Sigmoid colon (tissue), 7 donors: ENCODE results near the gene DARS2. TPM values are rescaled to one million over a fixed set of nuclear protein-coding genes. Genes with fewer than 3 reads are reported as not detected.
A peak's percentile ranks its signal among the peaks of the same experiment; 100 is the strongest.

Source experiments
- DNase-seq: peaks from one replicate; pipeline ENCODE4 v3.0.0-alpha.2; 2019
- H3K27ac ChIP-seq, 4 donors: fragments of 200-600 bp; sonication (generic); one replicate each; pipeline ENCODE4 v1.5.1; 2016 to 2019; ENCODE audit warnings: mild to moderate bottlenecking in 1 of 4
- H3K27me3 ChIP-seq, 3 donors: fragments of 200-600 bp; sonication (generic); one replicate each; pipeline ENCODE4 v1.5.1; 2019; ENCODE audit warnings: mild to moderate bottlenecking in 1 of 3
- H3K36me3 ChIP-seq, 4 donors: fragments of 200-600 bp; sonication (generic); one replicate each; pipeline ENCODE4 v1.5.1; 2016 to 2019
- H3K4me1 ChIP-seq, 4 donors: fragments of 200-600 bp; sonication (generic); one replicate each; pipeline ENCODE4 v1.5.1; 2017 to 2019
- H3K4me3 ChIP-seq, 4 donors: fragments of 200-600 bp; sonication (generic); one replicate each; pipeline ENCODE4 v1.5.1; 2017 to 2019; ENCODE audit warnings: mild to moderate bottlenecking in 2 of 4, moderate library complexity in 1 of 4
- H3K9me3 ChIP-seq, 4 donors: fragments of 200-600 bp in 3 of 4; sonication (generic) in 3 of 4; one replicate each; pipeline versions ENCODE4 v1.5.1 to v1.6.1; 2013 to 2019
- EP300 ChIP-seq, 4 donors: sonication (generic); formaldehyde crosslinking; IDR thresholded peaks; one replicate each; pipeline ENCODE4 v1.6.1; 2017; ENCODE audit warnings: antibody characterized with exemption in 4 of 4
- POLR2A ChIP-seq, 2 donors: fragments of 450-650 bp; IDR thresholded peaks; one replicate each; pipeline ENCODE4 v1.6.1; 2016; ENCODE audit warnings: antibody characterized with exemption in 2 of 2, mild to moderate bottlenecking in 2 of 2, moderate library complexity in 2 of 2
- POLR2AphosphoS5 ChIP-seq, 4 donors: sonication (generic); formaldehyde crosslinking; IDR thresholded peaks; one replicate each; pipeline ENCODE4 v1.6.1; 2017; ENCODE audit warnings: antibody characterized with exemption in 4 of 4
- whole genome bisulfite sequencing, 2 donors: extraction: QIAGEN DNeasy Blood & Tissue Kit; methylation state at CpG; one replicate each; pipeline ENCODE4 v1.1.7; 2013; 5-methylcytosine and 5-hydroxymethylcytosine counted together
- intact Hi-C: fragments of 100-400 bp; cut with DNase I; formaldehyde crosslinking; loops from one replicate; pipeline ENCODE4 v1.15.1; 2023
- polyA plus RNA-seq, 3 donors: library from polyadenylated mRNA; stranded (reverse); fragments of 200-250 nt; gene quantifications; one replicate each; pipeline ENCODE4 v1.2.3, GENCODE V29; 2013
- total RNA-seq, 4 donors: library from RNA; depleted of rRNA; stranded (reverse); fragments of >200 nt; gene quantifications; one replicate each; pipeline ENCODE4 v1.1.0, GENCODE V29; 2016
- TF ChIP-seq, protein P1 (sequence below), 4 experiments: fragments of 450-650 bp in 3 of 4; fragments of 200-600 bp in 1 of 4; IDR thresholded peaks; one replicate each; pipeline ENCODE4 v1.5.1; 2016 to 2019; ENCODE audit warnings: antibody characterized with exemption in 4 of 4, mild to moderate bottlenecking in 3 of 4, moderate library complexity in 2 of 4
- donor health status: healthy with polysubstance abuse.
- donor health status: Bipolar disorder and iron deficiency.
- donor health status: healthy.

DARS2 gene, protein sequence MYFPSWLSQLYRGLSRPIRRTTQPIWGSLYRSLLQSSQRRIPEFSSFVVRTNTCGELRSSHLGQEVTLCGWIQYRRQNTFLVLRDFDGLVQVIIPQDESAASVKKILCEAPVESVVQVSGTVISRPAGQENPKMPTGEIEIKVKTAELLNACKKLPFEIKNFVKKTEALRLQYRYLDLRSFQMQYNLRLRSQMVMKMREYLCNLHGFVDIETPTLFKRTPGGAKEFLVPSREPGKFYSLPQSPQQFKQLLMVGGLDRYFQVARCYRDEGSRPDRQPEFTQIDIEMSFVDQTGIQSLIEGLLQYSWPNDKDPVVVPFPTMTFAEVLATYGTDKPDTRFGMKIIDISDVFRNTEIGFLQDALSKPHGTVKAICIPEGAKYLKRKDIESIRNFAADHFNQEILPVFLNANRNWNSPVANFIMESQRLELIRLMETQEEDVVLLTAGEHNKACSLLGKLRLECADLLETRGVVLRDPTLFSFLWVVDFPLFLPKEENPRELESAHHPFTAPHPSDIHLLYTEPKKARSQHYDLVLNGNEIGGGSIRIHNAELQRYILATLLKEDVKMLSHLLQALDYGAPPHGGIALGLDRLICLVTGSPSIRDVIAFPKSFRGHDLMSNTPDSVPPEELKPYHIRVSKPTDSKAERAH
- total RNA-seq (1 to 10 TPM; 5.2 to 10.0 (median 7.3) TPM), polyA plus RNA-seq (10 to 100 TPM in 2 of 3 donors, 1 to 10 TPM in 1; 8.4 to 15.7 (median 10.4) TPM)

GRCh38 chr1:173824315-173825081 is at the start of gene DARS2, which contains the start of gene CENPL:
TSS of gene DARS2 (plus strand) at chr1:173824673. CDS start at chr1:173825230, 557 bp downstream.
TSS of gene CENPL (minus strand) at chr1:173824883. CDS start at chr1:173811299, 13,584 bp downstream.
- Histone ChIP-seq H3K27ac (peak within 1 kb of the TSS; percentile 87 to 92 (median 91)), H3K36me3 (peaks cover 0 to 1% (median 0%) of the 10 kb centered on the region in 4 donors), H3K9me3 (no peaks in the 10 kb centered on the region), H3K27me3 (no peaks in the 10 kb centered on the region), H3K4me3 (peak within 1 kb of the TSS; percentile 55 to 78 (median 69)), H3K4me1 (peaks cover 0 to 25% (median 19%) of the 10 kb centered on the region in 4 donors)
- intact Hi-C loops, result loop anchor here (1.0 to 5.0 kb wide), 4 partner anchors 44 to 1080 kb away; partner anchors contain the start of genes KLHL20 and ZBTB37
- 0% methylated on average over 55 of the region's 55 CpGs for WGBS, 2 donors
- TF ChIP-seq EP300 (IDR thresholded peaks at IDR 0.05), result peak in 1 of 4 donors; percentile 2
- TF ChIP-seq, protein P1, sequence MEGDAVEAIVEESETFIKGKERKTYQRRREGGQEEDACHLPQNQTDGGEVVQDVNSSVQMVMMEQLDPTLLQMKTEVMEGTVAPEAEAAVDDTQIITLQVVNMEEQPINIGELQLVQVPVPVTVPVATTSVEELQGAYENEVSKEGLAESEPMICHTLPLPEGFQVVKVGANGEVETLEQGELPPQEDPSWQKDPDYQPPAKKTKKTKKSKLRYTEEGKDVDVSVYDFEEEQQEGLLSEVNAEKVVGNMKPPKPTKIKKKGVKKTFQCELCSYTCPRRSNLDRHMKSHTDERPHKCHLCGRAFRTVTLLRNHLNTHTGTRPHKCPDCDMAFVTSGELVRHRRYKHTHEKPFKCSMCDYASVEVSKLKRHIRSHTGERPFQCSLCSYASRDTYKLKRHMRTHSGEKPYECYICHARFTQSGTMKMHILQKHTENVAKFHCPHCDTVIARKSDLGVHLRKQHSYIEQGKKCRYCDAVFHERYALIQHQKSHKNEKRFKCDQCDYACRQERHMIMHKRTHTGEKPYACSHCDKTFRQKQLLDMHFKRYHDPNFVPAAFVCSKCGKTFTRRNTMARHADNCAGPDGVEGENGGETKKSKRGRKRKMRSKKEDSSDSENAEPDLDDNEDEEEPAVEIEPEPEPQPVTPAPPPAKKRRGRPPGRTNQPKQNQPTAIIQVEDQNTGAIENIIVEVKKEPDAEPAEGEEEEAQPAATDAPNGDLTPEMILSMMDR (IDR thresholded peaks at IDR 0.05), result no peak
- TF ChIP-seq POLR2A (IDR thresholded peaks at IDR 0.05), result no peak
- peak; percentile 20 to 71 (median 66) for TF ChIP-seq POLR2AphosphoS5 (IDR thresholded peaks at IDR 0.05)
- DNase-seq, result peak; percentile 99

GRCh38 chr1:173775578-173776226 is 48.8 kb upstream of the DARS2 start:
- TF ChIP-seq POLR2A (IDR thresholded peaks at IDR 0.05), result no peak
- TF ChIP-seq POLR2AphosphoS5 (IDR thresholded peaks at IDR 0.05), result no peak
- TF ChIP-seq EP300 (IDR thresholded peaks at IDR 0.05), result no peak
- TF ChIP-seq, protein P1 (IDR thresholded peaks at IDR 0.05), result no peak
- Histone ChIP-seq H3K27me3 (no peaks in the 10 kb centered on the region), H3K36me3 (peaks cover 0 to 61% (median 16%) of the 10 kb centered on the region in 4 donors), H3K9me3 (no peaks in the 10 kb centered on the region), H3K4me1 (peaks cover 0 to 5% (median 2%) of the 10 kb centered on the region in 4 donors), H3K27ac (no peak overlapping the region), H3K4me3 (no peak overlapping the region)
- DNase-seq, result no peak
- 87 to 95% methylated on average over 5 of the region's 5 CpGs for WGBS, 2 donors
- intact Hi-C loops, result no loop called here

DNA sequence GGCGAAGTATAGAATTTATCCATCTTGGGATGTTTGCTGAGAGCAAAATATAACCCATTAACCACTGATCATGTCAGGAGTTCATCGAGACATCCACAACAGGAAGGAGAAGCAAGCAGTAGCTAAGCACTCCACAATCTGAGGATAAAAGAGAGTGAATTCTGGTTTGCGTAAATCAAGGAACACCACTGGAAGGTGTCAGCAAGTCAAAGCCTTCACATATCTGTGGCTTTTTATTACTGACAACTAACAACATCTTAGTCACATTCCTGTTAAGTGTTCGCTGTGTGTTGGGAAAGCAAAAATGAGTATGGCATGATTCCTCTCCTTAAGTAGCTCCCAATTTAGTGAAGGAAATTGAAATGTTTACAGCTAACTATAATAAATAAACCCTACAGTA is 44.5 kb upstream of the DARS2 start:
- no peak for TF ChIP-seq POLR2A (IDR thresholded peaks at IDR 0.05)
- no peak for TF ChIP-seq POLR2AphosphoS5 (IDR thresholded peaks at IDR 0.05)
- TF ChIP-seq, protein P1 (IDR thresholded peaks at IDR 0.05), result no peak
- TF ChIP-seq EP300 (IDR thresholded peaks at IDR 0.05), result no peak
- H3K4me1 ChIP-seq, result no peaks in the 10 kb centered on the region
- H3K36me3 ChIP-seq, result peaks cover 7 to 96% (median 33%) of the 10 kb centered on the region in 4 donors
- H3K27ac ChIP-seq, result no peak overlapping the region
- no peaks in the 10 kb centered on the region for H3K9me3 ChIP-seq
- no peak for DNase-seq
- intact Hi-C loops, result no loop called here
- 96 to 98% methylated on average over 4 of the region's 4 CpGs for WGBS, 2 donors
- H3K4me3 ChIP-seq, result no peak overlapping the region
- no peaks in the 10 kb centered on the region for H3K27me3 ChIP-seq

DNA sequence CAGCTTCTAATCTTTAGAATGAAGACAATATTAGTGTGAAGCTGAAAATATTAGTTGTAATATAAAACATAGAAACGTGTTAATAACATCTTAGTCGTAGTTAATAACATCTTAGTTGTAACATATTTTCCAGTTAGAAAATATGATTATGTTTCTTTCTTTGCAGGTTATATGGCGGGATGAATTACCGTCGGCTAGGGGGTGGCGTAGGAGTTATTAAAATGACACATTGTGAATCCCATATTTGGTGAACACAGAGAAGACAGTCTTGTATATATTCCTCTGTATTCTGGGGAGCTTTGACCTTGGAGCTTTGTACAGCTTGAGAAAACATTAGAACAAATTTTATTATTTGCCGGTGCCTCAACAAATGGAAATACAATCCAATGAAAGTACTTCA is 39.5 kb upstream of the DARS2 start:
- peaks cover 7 to 79% (median 26%) of the 10 kb centered on the region in 4 donors for H3K36me3 ChIP-seq
- H3K4me3 ChIP-seq, result no peak overlapping the region
- TF ChIP-seq POLR2A (IDR thresholded peaks at IDR 0.05) (no peak), POLR2AphosphoS5 (IDR thresholded peaks at IDR 0.05) (no peak), EP300 (IDR thresholded peaks at IDR 0.05) (no peak)
- TF ChIP-seq, protein P1 (IDR thresholded peaks at IDR 0.05), result no peak
- intact Hi-C loops, result no loop called here
- DNase-seq, result no peak
- no peaks in the 10 kb centered on the region for H3K27me3 ChIP-seq
- no peaks in the 10 kb centered on the region for H3K4me1 ChIP-seq
- no peak overlapping the region for H3K27ac ChIP-seq
- WGBS, 2 donors, result 96% methylated on average over 7 of the region's 7 CpGs
- H3K9me3 ChIP-seq, result no peaks in the 10 kb centered on the region
